ENCODE results near the gene SYNGR2. TPM values are rescaled to one million over a fixed set of nuclear protein-coding genes. Genes with fewer than 3 reads are reported as not detected.

SYNGR2 gene
- total RNA-seq, 1 donor from 2014 or later = 85.7 TPM

GRCh38 chr17:78208486-78208885 lies 40.1 kb downstream of the SYNGR2 start:
- Histone ChIP-seq H3K27me3 (ENCODE audit: control insufficient read depth, insufficient read depth, low read length) (no peaks in the 10 kb centered on the region), H3K36me3 (ENCODE audit: control insufficient read depth, insufficient read depth, low read length) (no peaks in the 10 kb centered on the region), H3K4me3 (ENCODE audit: low read depth, low read length) (no peak overlapping the region)
- no peak for TF ChIP-seq CTCF (IDR thresholded peaks at IDR 0.05; ENCODE audit: insufficient read depth, low read length, poor library complexity, severe bottlenecking)
- DNase-seq (ENCODE audit: low read depth) = no peak

- TF ChIP-seq CTCF (IDR thresholded peaks at IDR 0.05; ENCODE audit: insufficient read depth, low read length, poor library complexity, severe bottlenecking) = no peak
- DNase-seq (ENCODE audit: low read depth) = no peak
- Histone ChIP-seq H3K36me3 (ENCODE audit: control insufficient read depth, insufficient read depth, low read length) (no peaks in the 10 kb centered on the region), H3K27me3 (ENCODE audit: control insufficient read depth, insufficient read depth, low read length) (no peaks in the 10 kb centered on the region), H3K4me3 (ENCODE audit: low read depth, low read length) (no peak overlapping the region)
These were observed 41.7 kb downstream of the SYNGR2 start for GRCh38 chr17:78210111-78210510.

- Histone ChIP-seq H3K36me3 (ENCODE audit: control insufficient read depth, insufficient read depth, low read length) (no peaks in the 10 kb centered on the region), H3K27me3 (ENCODE audit: control insufficient read depth, insufficient read depth, low read length) (no peaks in the 10 kb centered on the region), H3K4me3 (ENCODE audit: low read depth, low read length) (no peak overlapping the region)
- no peak for DNase-seq (ENCODE audit: low read depth)
- no peak for TF ChIP-seq CTCF (IDR thresholded peaks at IDR 0.05; ENCODE audit: insufficient read depth, low read length, poor library complexity, severe bottlenecking)
These were observed 42.7 kb downstream of the SYNGR2 start for GRCh38 chr17:78211032-78211431.

- Histone ChIP-seq H3K36me3 (ENCODE audit: control insufficient read depth, insufficient read depth, low read length) (no peaks in the 10 kb centered on the region), H3K4me3 (ENCODE audit: low read depth, low read length) (peak within 1 kb of the TSS; percentile 95), H3K27me3 (ENCODE audit: control insufficient read depth, insufficient read depth, low read length) (no peaks in the 10 kb centered on the region)
- TF ChIP-seq CTCF (IDR thresholded peaks at IDR 0.05; ENCODE audit: insufficient read depth, low read length, poor library complexity, severe bottlenecking) = no peak
- peak; percentile 26 for DNase-seq (ENCODE audit: low read depth)
These were observed 45.8 kb downstream of the SYNGR2 start, which contains the start of gene BIRC5 for GRCh38 chr17:78214016-78214705. Gene BIRC5 (plus strand): TSS chr17:78214253. CDS start chr17:78214317, 64 bp downstream.

GRCh38 chr17:78214706-78215061 lies 46.3 kb downstream of the SYNGR2 start:
- peak overlapping the region; percentile 95 for H3K4me3 ChIP-seq (ENCODE audit: low read depth, low read length)
- TF ChIP-seq CTCF (IDR thresholded peaks at IDR 0.05; ENCODE audit: insufficient read depth, low read length, poor library complexity, severe bottlenecking) = no peak
- H3K36me3 ChIP-seq (ENCODE audit: control insufficient read depth, insufficient read depth, low read length) = no peaks in the 10 kb centered on the region
- no peaks in the 10 kb centered on the region for H3K27me3 ChIP-seq (ENCODE audit: control insufficient read depth, insufficient read depth, low read length)
- no peak for DNase-seq (ENCODE audit: low read depth)
